Endothelial cell (in vitro differentiated cells): ENCODE measurements around the gene ALOX15B. TPM values are rescaled to one million over a fixed set of nuclear protein-coding genes. Genes with fewer than 3 reads are reported as not detected.
A peak's percentile ranks its signal among the peaks of the same experiment; 100 is the strongest.

ENCODE experiments used
- DNase-seq: peaks from one replicate; pipeline ENCODE4 v3.0.0; 2021; ENCODE audit warnings: low spot score
- H3K27ac Mint-ChIP-seq: one replicate; pipeline ENCODE4 v1.8.0; 2021; ENCODE audit warnings: mixed read lengths, inconsistent platforms; ENCODE audit not compliant: unreplicated experiment
- H3K27me3 Mint-ChIP-seq: one replicate; pipeline ENCODE4 v1.8.0; 2021; ENCODE audit warnings: mild to moderate bottlenecking, moderate library complexity, mixed read lengths, inconsistent platforms; ENCODE audit not compliant: unreplicated experiment
- H3K36me3 Mint-ChIP-seq: one replicate; pipeline ENCODE4 v1.8.0; 2021; ENCODE audit warnings: mild to moderate bottlenecking, low read depth, mixed read lengths, inconsistent platforms; ENCODE audit not compliant: unreplicated experiment
- H3K4me1 Mint-ChIP-seq: one replicate; pipeline ENCODE4 v1.8.0; 2021; ENCODE audit warnings: mild to moderate bottlenecking, mixed read lengths, inconsistent platforms; ENCODE audit not compliant: unreplicated experiment
- H3K4me3 Mint-ChIP-seq: one replicate; pipeline ENCODE4 v1.8.0; 2021; ENCODE audit warnings: mild to moderate bottlenecking, mixed read lengths, inconsistent platforms; ENCODE audit not compliant: unreplicated experiment
- H3K9me3 Mint-ChIP-seq: one replicate; pipeline ENCODE4 v1.8.0; 2021; ENCODE audit warnings: mixed read lengths, inconsistent platforms; ENCODE audit not compliant: unreplicated experiment
- total RNA-seq: library from RNA; stranded (reverse); fragmentation: NEBNext Ultra II Directional; extraction: Animal tissue kit (Norgen Biotek cat#: 25700); gene quantifications from one replicate; pipeline ENCODE4 v1.2.1, GENCODE V29; 2021; ENCODE audit not compliant: unreplicated experiment
- TF ChIP-seq, protein P1 (sequence below): fragments of 200-600 bp; sonication (generic); IDR thresholded peaks from one replicate; pipeline ENCODE4 v1.5.0; 2021; ENCODE audit warnings: antibody characterized with exemption; ENCODE audit not compliant: unreplicated experiment

Gene ALOX15B
- total RNA-seq, 1 donor from 2014 or later: 0.13 TPM

DNA sequence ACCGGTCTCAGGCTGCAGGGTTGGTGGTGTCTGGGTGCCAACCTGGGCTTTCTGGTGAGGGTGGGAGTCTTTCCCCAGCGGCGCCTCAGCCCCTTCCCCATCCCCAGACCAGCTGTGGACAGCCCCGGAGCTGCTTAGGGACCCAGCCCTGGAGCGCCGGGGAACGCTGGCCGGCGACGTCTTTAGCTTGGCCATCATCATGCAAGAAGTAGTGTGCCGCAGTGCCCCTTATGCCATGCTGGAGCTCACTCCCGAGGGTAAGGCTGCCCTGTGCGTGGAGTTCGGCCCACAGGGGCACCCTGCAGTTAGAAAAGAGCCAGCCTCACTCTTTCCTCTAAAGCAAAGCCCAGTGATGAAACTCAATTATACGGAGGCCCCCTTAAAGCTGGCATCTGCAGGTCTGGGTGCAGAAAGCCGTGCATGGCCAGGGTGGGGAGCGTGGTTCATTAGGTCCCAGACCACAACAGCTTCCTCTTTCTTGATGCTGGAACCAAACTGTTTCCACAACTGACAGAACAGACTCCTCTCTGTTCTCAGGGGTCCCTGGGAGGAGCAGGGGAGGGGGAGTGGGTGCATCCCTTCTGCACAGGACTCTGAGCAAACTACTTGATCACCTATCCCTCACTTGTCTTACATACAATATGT is 25.7 kb upstream of the ALOX15B start:
- H3K4me1 Mint-ChIP-seq: peaks cover 2% of the 10 kb centered on the region
- H3K27me3 Mint-ChIP-seq: peaks cover 11% of the 10 kb centered on the region
- no peak overlapping the region for H3K27ac Mint-ChIP-seq
- no peaks in the 10 kb centered on the region for H3K9me3 Mint-ChIP-seq
- no peak for DNase-seq
- H3K36me3 Mint-ChIP-seq: no peaks in the 10 kb centered on the region
- no peak overlapping the region for H3K4me3 Mint-ChIP-seq
- TF ChIP-seq, protein P1, sequence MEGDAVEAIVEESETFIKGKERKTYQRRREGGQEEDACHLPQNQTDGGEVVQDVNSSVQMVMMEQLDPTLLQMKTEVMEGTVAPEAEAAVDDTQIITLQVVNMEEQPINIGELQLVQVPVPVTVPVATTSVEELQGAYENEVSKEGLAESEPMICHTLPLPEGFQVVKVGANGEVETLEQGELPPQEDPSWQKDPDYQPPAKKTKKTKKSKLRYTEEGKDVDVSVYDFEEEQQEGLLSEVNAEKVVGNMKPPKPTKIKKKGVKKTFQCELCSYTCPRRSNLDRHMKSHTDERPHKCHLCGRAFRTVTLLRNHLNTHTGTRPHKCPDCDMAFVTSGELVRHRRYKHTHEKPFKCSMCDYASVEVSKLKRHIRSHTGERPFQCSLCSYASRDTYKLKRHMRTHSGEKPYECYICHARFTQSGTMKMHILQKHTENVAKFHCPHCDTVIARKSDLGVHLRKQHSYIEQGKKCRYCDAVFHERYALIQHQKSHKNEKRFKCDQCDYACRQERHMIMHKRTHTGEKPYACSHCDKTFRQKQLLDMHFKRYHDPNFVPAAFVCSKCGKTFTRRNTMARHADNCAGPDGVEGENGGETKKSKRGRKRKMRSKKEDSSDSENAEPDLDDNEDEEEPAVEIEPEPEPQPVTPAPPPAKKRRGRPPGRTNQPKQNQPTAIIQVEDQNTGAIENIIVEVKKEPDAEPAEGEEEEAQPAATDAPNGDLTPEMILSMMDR: no peak

DNA sequence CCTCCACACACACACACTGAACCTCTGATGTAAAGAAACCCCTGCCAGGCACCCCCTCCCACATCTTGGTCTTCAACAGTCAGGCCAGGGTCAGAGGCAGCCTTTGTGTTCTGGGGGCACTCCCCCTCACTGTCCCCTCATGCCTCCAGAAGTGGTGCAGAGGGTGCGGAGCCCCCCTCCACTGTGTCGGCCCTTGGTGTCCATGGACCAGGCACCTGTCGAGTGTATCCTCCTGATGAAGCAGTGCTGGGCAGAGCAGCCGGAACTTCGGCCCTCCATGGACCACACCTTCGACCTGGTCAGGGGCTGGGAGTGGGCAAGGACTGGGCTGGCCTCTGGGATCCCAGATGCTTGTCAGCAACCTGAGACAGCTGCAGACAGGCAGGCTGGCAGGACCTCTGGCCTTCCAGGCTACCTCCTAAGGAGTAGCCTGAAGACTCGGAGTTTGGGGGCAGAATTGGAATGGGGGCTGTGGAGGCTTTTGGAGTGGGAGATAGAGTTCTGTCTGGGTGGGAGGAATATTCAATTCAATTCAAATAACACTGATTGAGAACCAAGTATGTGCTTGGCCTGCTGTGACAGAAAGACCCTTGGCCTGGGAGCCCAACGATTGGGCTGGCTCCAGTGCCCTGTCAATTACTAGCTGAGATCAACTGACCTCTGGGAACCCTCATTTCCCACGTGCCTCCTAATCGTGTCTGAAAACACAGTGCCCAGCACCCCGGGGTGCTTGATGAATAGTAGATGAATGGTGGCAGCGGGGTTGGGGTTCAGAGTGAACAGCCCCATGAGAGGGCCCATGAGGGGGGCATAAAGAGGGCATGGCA is 24.9 kb upstream of the ALOX15B start:
- TF ChIP-seq, protein P1: no peak
- H3K9me3 Mint-ChIP-seq: no peaks in the 10 kb centered on the region
- H3K4me3 Mint-ChIP-seq: no peak overlapping the region
- DNase-seq: no peak
- H3K36me3 Mint-ChIP-seq: no peaks in the 10 kb centered on the region
- peaks cover 2% of the 10 kb centered on the region for H3K4me1 Mint-ChIP-seq
- H3K27ac Mint-ChIP-seq: no peak overlapping the region
- peaks cover 11% of the 10 kb centered on the region for H3K27me3 Mint-ChIP-seq

DNA sequence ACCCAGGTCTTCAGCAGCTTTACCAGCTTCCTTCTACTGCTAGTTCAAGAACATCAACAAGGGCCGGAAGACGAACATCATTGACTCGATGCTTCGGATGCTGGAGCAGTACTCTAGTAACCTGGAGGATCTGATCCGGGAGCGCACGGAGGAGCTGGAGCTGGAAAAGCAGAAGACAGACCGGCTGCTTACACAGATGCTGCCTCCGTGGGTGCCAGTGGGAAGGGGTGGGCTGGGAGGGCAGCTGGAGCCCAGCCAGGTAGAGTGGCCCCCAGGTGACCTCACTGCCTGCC is 24.4 kb upstream of the ALOX15B start:
- Mint-ChIP-seq H3K27me3 (peaks cover 12% of the 10 kb centered on the region), H3K36me3 (no peaks in the 10 kb centered on the region), H3K9me3 (no peaks in the 10 kb centered on the region), H3K4me3 (no peak overlapping the region), H3K4me1 (peaks cover 4% of the 10 kb centered on the region), H3K27ac (no peak overlapping the region)
- TF ChIP-seq, protein P1: no peak
- DNase-seq: no peak

DNA sequence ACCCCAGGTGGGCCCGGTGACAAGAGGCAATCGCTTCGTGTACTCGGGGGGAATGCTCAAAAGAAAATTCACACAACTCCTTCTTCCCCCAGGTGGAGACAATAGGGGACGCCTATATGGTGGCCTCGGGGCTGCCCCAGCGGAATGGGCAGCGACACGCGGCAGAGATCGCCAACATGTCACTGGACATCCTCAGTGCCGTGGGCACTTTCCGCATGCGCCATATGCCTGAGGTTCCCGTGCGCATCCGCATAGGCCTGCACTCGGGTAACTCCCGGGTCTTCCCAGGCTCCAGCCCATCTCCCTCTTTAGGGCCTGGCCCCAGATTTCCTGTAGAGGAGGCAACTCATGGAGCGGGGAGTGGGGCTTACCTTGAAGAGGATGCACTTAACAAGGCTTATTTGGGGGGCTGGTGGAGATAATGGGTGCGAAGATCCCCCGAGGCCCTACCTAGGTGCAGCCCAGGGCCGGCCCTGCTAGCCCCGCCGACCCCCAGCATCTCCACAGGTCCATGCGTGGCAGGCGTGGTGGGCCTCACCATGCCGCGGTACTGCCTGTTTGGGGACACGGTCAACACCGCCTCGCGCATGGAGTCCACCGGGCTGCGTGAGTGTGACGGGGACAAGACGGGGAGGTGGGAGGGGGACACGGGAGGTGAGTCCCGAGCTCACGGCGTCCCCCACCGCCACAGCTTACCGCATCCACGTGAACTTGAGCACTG is 23.5 kb upstream of the ALOX15B start:
- H3K27ac Mint-ChIP-seq: no peak overlapping the region
- TF ChIP-seq, protein P1: no peak
- DNase-seq: no peak
- no peaks in the 10 kb centered on the region for H3K36me3 Mint-ChIP-seq
- peaks cover 7% of the 10 kb centered on the region for H3K4me1 Mint-ChIP-seq
- H3K27me3 Mint-ChIP-seq: peaks cover 10% of the 10 kb centered on the region
- no peaks in the 10 kb centered on the region for H3K9me3 Mint-ChIP-seq
- H3K4me3 Mint-ChIP-seq: peak overlapping the region; percentile 62
